GM12872 (cell line): ENCODE results near the gene ZNF326.

Experiments
- CTCF ChIP-seq: IDR thresholded peaks from 3 replicates; pipeline ENCODE4 v1.5.1; 2011; ENCODE audit warnings: low read depth, mild to moderate bottlenecking, low read length, moderate library complexity; ENCODE audit not compliant: insufficient read depth

Gene ZNF326

GRCh38 chr1:90012300-90012699, 17.4 kb downstream of the ZNF326 start:
- no peak for TF ChIP-seq CTCF

GRCh38 chr1:90023691-90024090, 28.8 kb downstream of the ZNF326 start:
- no peak for TF ChIP-seq CTCF

GRCh38 chr1:90027281-90027680, 32.4 kb downstream of the ZNF326 start:
- TF ChIP-seq CTCF = no peak

- TF ChIP-seq CTCF = no peak
Measured at GRCh38 chr1:90039652-90040051, 44.7 kb downstream of the ZNF326 start.

- TF ChIP-seq CTCF = no peak
Measured at GRCh38 chr1:90043586-90043985, 48.7 kb downstream of the ZNF326 start.

GRCh38 chr1:90044346-90044745, 49.4 kb downstream of the ZNF326 start:
- no peak for TF ChIP-seq CTCF

- TF ChIP-seq CTCF = peak; percentile 71
Measured at GRCh38 chr1:90045853-90046563, 51.1 kb downstream of the ZNF326 start.

- TF ChIP-seq CTCF = no peak
Measured at GRCh38 chr1:90046635-90047034, 51.7 kb downstream of the ZNF326 start.
